SK-N-SH (cell line): ENCODE measurements around the gene UCP3.

Experiments
- CTCF ChIP-seq: fragments of 200-600 bp; sonication (generic); IDR thresholded peaks from 2 replicates; pipeline ENCODE4 v1.6.1; 2017; ENCODE audit warnings: antibody characterized with exemption, mild to moderate bottlenecking, moderate library complexity
- FOSL2 ChIP-seq: IDR thresholded peaks from 2 replicates; pipeline ENCODE4 v1.4.0; 2012; ENCODE audit warnings: low read depth, mild to moderate bottlenecking, moderate library complexity, borderline replicate concordance
- FOXJ3 ChIP-seq: sonication (generic); formaldehyde crosslinking; IDR thresholded peaks from 2 replicates; pipeline ENCODE4 v1.5.1; 2020; ENCODE audit warnings: mild to moderate bottlenecking, missing genetic modification reagents
- POLR2AphosphoS5 ChIP-seq: IDR thresholded peaks from 2 replicates; pipeline ENCODE4 v1.6.1; 2012; ENCODE audit warnings: low read depth, low read length
- REST ChIP-seq: IDR thresholded peaks from 2 replicates; pipeline ENCODE4 v1.6.1; 2012; ENCODE audit warnings: mild to moderate bottlenecking, low read depth, low read length, moderate library complexity
- SMC3 ChIP-seq: IDR thresholded peaks from 2 replicates; pipeline ENCODE4 v1.6.1; 2012; ENCODE audit warnings: low read depth, low read length, improper control_type of control experiment
- TAF1 ChIP-seq: IDR thresholded peaks from 2 replicates; pipeline ENCODE4 v1.6.1; 2012; ENCODE audit warnings: low read depth, mild to moderate bottlenecking, low read length, moderate library complexity, borderline replicate concordance
- TF ChIP-seq, protein P1 (sequence below): fragments of 150-350 bp; IDR thresholded peaks from 2 replicates; pipeline ENCODE4 v1.6.1; 2017; ENCODE audit warnings: antibody characterized with exemption, low read length, low read depth, borderline replicate concordance

DNA sequence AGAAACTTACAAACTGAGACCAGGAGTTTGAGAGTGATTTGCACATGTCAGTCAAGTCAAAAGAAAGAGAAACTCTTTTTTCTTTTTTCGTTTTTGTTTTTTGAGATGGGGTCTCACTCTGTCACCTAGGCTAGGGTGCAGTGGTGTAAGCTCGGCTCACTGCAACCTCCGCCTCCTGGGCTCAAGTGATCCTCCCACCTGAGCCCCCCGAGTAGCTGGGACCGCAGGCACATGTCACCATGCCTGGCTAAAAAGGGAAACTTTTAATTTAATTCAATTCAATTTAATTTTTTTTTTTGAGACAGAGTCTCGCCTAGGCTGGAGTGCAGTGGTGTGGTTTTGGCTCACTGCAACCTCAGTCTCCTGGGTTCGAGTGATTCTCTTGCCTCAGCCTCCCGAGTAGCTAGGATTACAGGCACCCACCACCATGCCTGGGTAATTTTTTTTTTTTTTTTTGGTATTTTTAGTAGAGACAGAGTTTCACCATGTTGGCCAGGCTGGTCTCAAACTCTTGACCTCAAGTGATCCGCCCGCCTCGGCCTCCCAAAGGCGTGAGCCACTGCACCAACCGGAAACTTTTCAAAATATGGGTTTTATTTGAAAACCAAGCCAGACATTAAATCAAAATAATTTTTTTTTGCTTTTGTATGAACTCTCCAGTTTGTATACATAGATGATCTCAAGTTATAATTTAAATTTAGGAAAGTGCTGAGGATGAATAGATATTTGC, 9.9 kb downstream of the UCP3 start:
- TF ChIP-seq SMC3 (no peak), FOSL2 (no peak), REST (no peak), CTCF (no peak), POLR2AphosphoS5 (no peak), TAF1 (no peak), FOXJ3 (no peak)
- TF ChIP-seq, protein P1, sequence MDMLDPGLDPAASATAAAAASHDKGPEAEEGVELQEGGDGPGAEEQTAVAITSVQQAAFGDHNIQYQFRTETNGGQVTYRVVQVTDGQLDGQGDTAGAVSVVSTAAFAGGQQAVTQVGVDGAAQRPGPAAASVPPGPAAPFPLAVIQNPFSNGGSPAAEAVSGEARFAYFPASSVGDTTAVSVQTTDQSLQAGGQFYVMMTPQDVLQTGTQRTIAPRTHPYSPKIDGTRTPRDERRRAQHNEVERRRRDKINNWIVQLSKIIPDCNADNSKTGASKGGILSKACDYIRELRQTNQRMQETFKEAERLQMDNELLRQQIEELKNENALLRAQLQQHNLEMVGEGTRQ: no peak
